Psoas muscle (tissue), 8 donors: ENCODE measurements around the gene KRT17. TPM values are rescaled to one million over a fixed set of nuclear protein-coding genes. Genes with fewer than 3 reads are reported as not detected.

Experiments used
- ATAC-seq, 4 donors: fragments of 200-7000 bp; cut with Tn5 transposase; one replicate each; pipeline ENCODE4 v1.9.1; 2020; ENCODE audit warnings: moderate library complexity in 3 of 4, mild to moderate bottlenecking in 2 of 4
- DNase-seq, 2 donors: peaks; one replicate each; pipeline ENCODE4 v3.0.0-alpha.2; 2020
- H3K27ac ChIP-seq: fragments of 200-600 bp; one replicate; pipeline ENCODE4 v1.8.0; 2022
- H3K27me3 ChIP-seq, 3 donors: fragments of 200-600 bp in 1 of 3; one replicate each; pipeline versions ENCODE4 v1.6.1 to v1.8.0; 2013 to 2022; ENCODE audit warnings: low read length in 2 of 3, mild to moderate bottlenecking in 2 of 3, moderate library complexity in 1 of 3; ENCODE audit not compliant: insufficient read depth in 3 of 3
- H3K36me3 ChIP-seq, 2 donors: fragments of 200-600 bp in 1 of 2; one replicate each; pipeline versions ENCODE4 v1.6.1 to v1.8.0; 2013 to 2022; ENCODE audit warnings: low read depth in 1 of 2, mild to moderate bottlenecking in 1 of 2, moderate library complexity in 1 of 2; ENCODE audit not compliant: insufficient read depth in 1 of 2
- H3K4me1 ChIP-seq: fragments of 200-600 bp; one replicate; pipeline ENCODE4 v1.8.0; 2022
- H3K4me3 ChIP-seq: fragments of 200-600 bp; one replicate; pipeline ENCODE4 v1.8.0; 2022; ENCODE audit warnings: mild to moderate bottlenecking
- H3K9me3 ChIP-seq: fragments of 200-600 bp; one replicate; pipeline ENCODE4 v1.8.0; 2022
- WGBS, 3 donors: extraction: QIAGEN DNeasy Blood & Tissue Kit; methylation state at CpG; one replicate each; pipeline versions ENCODE4 v1.1.6 to v1.1.7; 2013; 5-methylcytosine and 5-hydroxymethylcytosine counted together
- intact Hi-C, 2 donors: fragments of 100-400 bp; cut with DNase I; formaldehyde crosslinking; loops; one replicate each; pipeline versions ENCODE4 v1.11.0 to v1.14.2; 2022
- polyA plus RNA-seq, 3 donors: library from polyadenylated mRNA; stranded (reverse); fragments of 200-250 nt; gene quantifications; one replicate each; pipeline ENCODE4 v1.2.3, GENCODE V29; 2013
- total RNA-seq, 4 donors: library from RNA; stranded (reverse); fragmentation: NEBNext Ultra II Directional in 2 of 4; extraction: Animal tissue kit (Norgen Biotek cat#: 25700) in 2 of 4; gene quantifications; one replicate each; pipeline versions ENCODE4 v1.2.1 to v1.2.4, GENCODE V29; 2021 to 2023
- TF ChIP-seq, protein P1 (sequence below): fragments of 200-600 bp; IDR thresholded peaks from one replicate; pipeline ENCODE4 v1.8.0; 2022; ENCODE audit warnings: antibody characterized with exemption
- donor health status: healthy with polysubstance abuse.
- donor health status: DM: no; HTN: no; CAD: no; lungs with moderate emphysema.
- donor health status: Bipolar disorder and iron deficiency.
- donor health status: healthy.
- donor health status: DM: yes; HTN: yes; CAD: no.
- donor health status: DM: no; HTN: no; CAD: no.
- donor health status: DM: no; HTN: no; CAD: no.
- donor health status: DM: yes; HTN: yes; CAD: no.

The KRT17 gene
- total and polyA plus RNA-seq, 7 donors: 0.10 to 0.38 (median 0.20) TPM; not detected in 4

DNA sequence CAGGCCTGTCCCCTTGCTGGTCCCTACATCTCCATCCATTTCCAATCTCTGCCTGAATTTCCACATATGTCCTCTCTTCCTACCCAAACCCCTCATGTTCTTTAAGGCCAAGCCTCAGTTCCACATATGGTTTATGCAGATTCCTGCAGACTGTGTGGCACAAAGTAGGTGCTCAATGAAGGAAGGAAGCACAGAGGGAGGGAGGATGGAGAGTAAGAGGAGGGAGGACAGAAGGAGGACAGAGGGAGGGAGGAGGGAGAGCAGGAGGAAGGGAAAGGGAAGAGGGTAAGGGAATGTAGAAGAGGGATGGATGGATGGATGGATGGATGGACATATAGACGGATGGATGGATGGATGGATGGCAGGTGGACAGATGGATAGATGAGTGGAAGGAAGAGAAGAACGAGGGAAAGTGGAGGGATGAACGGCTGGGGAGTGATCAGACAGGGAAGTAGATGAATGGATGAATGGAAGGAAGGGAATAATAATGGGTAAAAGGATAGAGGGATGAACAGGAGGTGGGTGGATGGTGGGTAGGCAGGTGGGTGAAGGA is 29.9 kb downstream of the KRT17 start:
- ATAC-seq: no peak
- WGBS, 3 donors: 43 to 71% (median 59%) methylated on average over 3 of the region's 3 CpGs

DNA sequence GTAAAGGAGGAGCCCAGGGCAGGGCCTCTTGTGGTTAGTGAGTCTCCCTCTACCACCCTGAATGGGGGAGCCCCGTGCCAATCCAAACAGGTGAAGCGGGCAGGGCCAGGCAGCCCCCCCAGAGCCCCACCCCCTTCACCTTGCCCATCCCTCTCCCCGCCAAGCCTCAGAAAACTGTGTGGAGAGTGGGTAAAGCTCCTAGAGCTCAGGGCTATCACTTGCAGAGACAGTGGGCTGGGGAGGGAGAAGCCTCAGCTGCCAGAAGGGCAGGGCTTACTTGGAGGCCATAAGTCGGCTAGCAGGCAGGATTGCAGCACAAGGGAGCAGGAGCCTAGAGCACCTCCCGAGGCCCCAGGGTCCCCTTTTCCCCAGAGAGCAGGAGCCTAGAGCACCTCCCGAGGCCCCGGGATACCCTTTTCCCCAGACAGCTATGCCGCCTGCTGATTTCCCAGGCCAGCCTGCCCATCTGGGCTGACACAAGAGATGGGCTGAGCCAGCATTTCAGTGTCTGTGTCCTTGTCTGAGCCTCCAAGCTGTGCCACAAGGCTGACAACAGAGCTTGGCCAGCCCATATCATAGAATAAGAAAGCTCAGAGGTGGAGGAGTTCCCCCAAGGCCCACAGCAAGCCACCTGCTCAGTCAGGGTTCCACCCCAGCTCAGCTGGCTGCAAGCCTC is 30.9 kb downstream of the KRT17 start:
- 52 to 59% (median 54%) methylated on average over 6 to 8 of the region's 8 CpGs for WGBS, 3 donors
- no peak overlapping the region for H3K27ac ChIP-seq
- intact Hi-C loops: no loop called here
- no peaks in the 10 kb centered on the region for H3K4me1 ChIP-seq
- H3K27me3 ChIP-seq: peaks cover 0 to 3% (median 2%) of the 10 kb centered on the region in 3 donors
- H3K4me3 ChIP-seq: no peak overlapping the region
- ATAC-seq: no peak
- no peak for DNase-seq
- TF ChIP-seq, protein P1, sequence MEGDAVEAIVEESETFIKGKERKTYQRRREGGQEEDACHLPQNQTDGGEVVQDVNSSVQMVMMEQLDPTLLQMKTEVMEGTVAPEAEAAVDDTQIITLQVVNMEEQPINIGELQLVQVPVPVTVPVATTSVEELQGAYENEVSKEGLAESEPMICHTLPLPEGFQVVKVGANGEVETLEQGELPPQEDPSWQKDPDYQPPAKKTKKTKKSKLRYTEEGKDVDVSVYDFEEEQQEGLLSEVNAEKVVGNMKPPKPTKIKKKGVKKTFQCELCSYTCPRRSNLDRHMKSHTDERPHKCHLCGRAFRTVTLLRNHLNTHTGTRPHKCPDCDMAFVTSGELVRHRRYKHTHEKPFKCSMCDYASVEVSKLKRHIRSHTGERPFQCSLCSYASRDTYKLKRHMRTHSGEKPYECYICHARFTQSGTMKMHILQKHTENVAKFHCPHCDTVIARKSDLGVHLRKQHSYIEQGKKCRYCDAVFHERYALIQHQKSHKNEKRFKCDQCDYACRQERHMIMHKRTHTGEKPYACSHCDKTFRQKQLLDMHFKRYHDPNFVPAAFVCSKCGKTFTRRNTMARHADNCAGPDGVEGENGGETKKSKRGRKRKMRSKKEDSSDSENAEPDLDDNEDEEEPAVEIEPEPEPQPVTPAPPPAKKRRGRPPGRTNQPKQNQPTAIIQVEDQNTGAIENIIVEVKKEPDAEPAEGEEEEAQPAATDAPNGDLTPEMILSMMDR: no peak
- no peaks in the 10 kb centered on the region for H3K36me3 ChIP-seq
- no peaks in the 10 kb centered on the region for H3K9me3 ChIP-seq

More for the DNA sequence above, 29.9 kb downstream of the KRT17 start:
- intact Hi-C loops: no loop called here
- no peaks in the 10 kb centered on the region for H3K36me3 ChIP-seq
- H3K27me3 ChIP-seq: peaks cover 0 to 3% (median 2%) of the 10 kb centered on the region in 3 donors
- no peak overlapping the region for H3K27ac ChIP-seq
- no peak for DNase-seq
- TF ChIP-seq, protein P1: no peak
- no peaks in the 10 kb centered on the region for H3K4me1 ChIP-seq
- no peaks in the 10 kb centered on the region for H3K9me3 ChIP-seq
- no peak overlapping the region for H3K4me3 ChIP-seq

- no peak overlapping the region for H3K27ac ChIP-seq
- TF ChIP-seq, protein P1: no peak
- ATAC-seq (no peak), DNase-seq (no peak)
- no peak overlapping the region for H3K4me3 ChIP-seq
- no peaks in the 10 kb centered on the region for H3K4me1 ChIP-seq
- no peaks in the 10 kb centered on the region for H3K9me3 ChIP-seq
- intact Hi-C loops: no loop called here
- H3K36me3 ChIP-seq: no peaks in the 10 kb centered on the region
- WGBS, 3 donors: 70 to 81% (median 73%) methylated on average over 12 of the region's 12 CpGs
- peaks cover 0 to 3% (median 2%) of the 10 kb centered on the region in 3 donors for H3K27me3 ChIP-seq
Measured at GRCh38 chr17:41592601-41593305, 31.6 kb downstream of the KRT17 start.

DNA sequence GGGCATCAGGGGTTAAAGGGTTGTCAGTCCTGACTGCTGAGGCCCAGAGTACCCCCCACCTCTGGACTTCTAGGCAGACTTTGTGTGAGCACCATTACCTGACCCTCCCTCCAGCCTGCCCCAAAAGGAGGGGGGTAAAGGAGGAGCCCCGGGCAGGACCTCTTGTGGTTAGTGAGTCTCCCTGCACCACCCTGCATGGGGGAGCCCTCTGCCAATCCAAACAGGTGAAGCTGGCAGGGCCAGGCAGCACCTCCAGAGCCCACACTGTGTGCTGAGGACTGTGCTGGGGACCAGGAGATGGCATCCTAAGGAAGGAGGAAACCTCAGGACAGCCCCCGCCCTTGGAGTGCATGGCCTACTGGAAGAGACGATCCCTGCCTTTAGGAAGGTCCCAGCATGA is 35.1 kb downstream of the KRT17 start:
- H3K9me3 ChIP-seq: no peaks in the 10 kb centered on the region
- ATAC-seq: no peak
- H3K4me1 ChIP-seq: no peaks in the 10 kb centered on the region
- no peak overlapping the region for H3K27ac ChIP-seq
- 61 to 68% (median 62%) methylated on average over 3 of the region's 3 CpGs for WGBS, 3 donors
- no peaks in the 10 kb centered on the region for H3K36me3 ChIP-seq
- TF ChIP-seq, protein P1: no peak
- no peak for DNase-seq
- H3K4me3 ChIP-seq: no peak overlapping the region
- intact Hi-C loops: no loop called here
- peaks cover 0 to 3% (median 0%) of the 10 kb centered on the region in 3 donors for H3K27me3 ChIP-seq
